GM23338 (cell line): ENCODE measurements around the gene BRD9. TPM values are rescaled to one million over a fixed set of nuclear protein-coding genes. Genes with fewer than 3 reads are reported as not detected.

Experiments
- ATAC-seq: fragments of 200-7000 bp; cut with Tn5 transposase; 3 replicates; pipeline ENCODE4 v1.9.1; 2020
- DNase-seq: peaks from one replicate; pipeline ENCODE4 v3.0.0-alpha.2; 2015; ENCODE audit warnings: low spot score
- H2AFZ ChIP-seq: fragments of 200-600 bp; sonication (generic); 2 replicates; pipeline ENCODE4 v1.8.0; 2016; ENCODE audit warnings: antibody characterized with exemption, mild to moderate bottlenecking, moderate library complexity
- H3F3A ChIP-seq: fragments of 200-600 bp; sonication (generic); replicated peaks from 2 replicates; pipeline ENCODE4 v1.8.0; 2017; ENCODE audit warnings: antibody characterized with exemption, mixed run types, low read depth
- H3K27ac ChIP-seq: fragments of 200-600 bp; sonication (generic); 2 replicates; pipeline ENCODE4 v1.6.1; 2016; ENCODE audit warnings: low read depth
- H3K27me3 ChIP-seq: fragments of 200-600 bp; sonication (generic); 2 replicates; pipeline ENCODE4 v1.8.0; 2016; ENCODE audit warnings: mild to moderate bottlenecking, mixed run types, moderate library complexity; ENCODE audit not compliant: insufficient read depth
- H3K36me3 ChIP-seq: fragments of 200-600 bp; sonication (generic); 2 replicates; pipeline ENCODE4 v1.8.0; 2016; ENCODE audit warnings: mild to moderate bottlenecking; ENCODE audit not compliant: insufficient read depth
- H3K4me1 ChIP-seq: fragments of 200-600 bp; sonication (generic); 2 replicates; pipeline ENCODE4 v1.8.0; 2016; ENCODE audit warnings: mild to moderate bottlenecking, moderate library complexity; ENCODE audit not compliant: insufficient read depth
- H3K4me2 ChIP-seq: fragments of 200-600 bp; sonication (generic); 2 replicates; pipeline ENCODE4 v1.7.1; 2017; ENCODE audit warnings: mixed run types
- H3K4me3 ChIP-seq: fragments of 200-600 bp; sonication (generic); 2 replicates; pipeline ENCODE4 v1.6.1; 2016; ENCODE audit warnings: mixed run types
- H3K79me2 ChIP-seq: fragments of 200-600 bp; sonication (generic); replicated peaks from 2 replicates; pipeline ENCODE4 v1.8.0; 2017; ENCODE audit warnings: mild to moderate bottlenecking; ENCODE audit not compliant: insufficient read depth
- H3K9me2 ChIP-seq: fragments of 200-600 bp; sonication (generic); 2 replicates; pipeline ENCODE4 v1.8.0; 2017; ENCODE audit not compliant: insufficient read depth
- H4K20me1 ChIP-seq: fragments of 200-600 bp; sonication (generic); replicated peaks from 2 replicates; pipeline ENCODE4 v1.8.0; 2017; ENCODE audit warnings: mild to moderate bottlenecking; ENCODE audit not compliant: insufficient read depth
- H3K27ac Mint-ChIP-seq: 2 replicates; pipeline ENCODE4 v1.8.0; 2020; ENCODE audit warnings: inconsistent platforms, mild to moderate bottlenecking, moderate library complexity, mixed read lengths
- H3K27me3 Mint-ChIP-seq: 3 replicates; pipeline ENCODE4 v1.8.0; 2022; ENCODE audit warnings: low read depth, mild to moderate bottlenecking, moderate library complexity, mixed read lengths, inconsistent platforms; ENCODE audit not compliant: insufficient read depth, poor library complexity
- H3K36me3 Mint-ChIP-seq: 3 replicates; pipeline ENCODE4 v1.8.0; 2021; ENCODE audit warnings: low read depth, mild to moderate bottlenecking, inconsistent platforms, moderate library complexity, mixed read lengths
- H3K4me1 Mint-ChIP-seq: 3 replicates; pipeline ENCODE4 v1.8.0; 2020; ENCODE audit warnings: mild to moderate bottlenecking, inconsistent platforms, mixed read lengths
- H3K4me3 Mint-ChIP-seq: 3 replicates; pipeline ENCODE4 v1.8.0; 2021; ENCODE audit warnings: moderate library complexity, mild to moderate bottlenecking, inconsistent platforms, mixed read lengths
- H3K9me3 Mint-ChIP-seq: 3 replicates; pipeline ENCODE4 v1.8.0; 2020; ENCODE audit warnings: moderate library complexity, mild to moderate bottlenecking, inconsistent platforms, mixed read lengths
- CREB1 ChIP-seq: fragments of 250-450 bp; sonication (Bioruptor Pico); IDR thresholded peaks from 2 replicates; pipeline ENCODE4 v1.5.0; 2020; ENCODE audit warnings: low read depth, mild to moderate bottlenecking, moderate library complexity
- EZH2 ChIP-seq: fragments of 200-600 bp; sonication (generic); IDR thresholded peaks from one replicate; pipeline ENCODE4 v1.8.0; 2017; ENCODE audit warnings: antibody characterized with exemption, mild to moderate bottlenecking, low read depth; ENCODE audit not compliant: unreplicated experiment
- EZH2phosphoT487 ChIP-seq: fragments of 200-600 bp; sonication (generic); IDR thresholded peaks from one replicate; pipeline ENCODE4 v1.8.1; 2018; ENCODE audit warnings: antibody characterized with exemption; ENCODE audit not compliant: unreplicated experiment
- JUNB ChIP-seq: IDR thresholded peaks from one replicate; pipeline ENCODE4 v1.6.1; 2016; ENCODE audit warnings: antibody characterized with exemption; ENCODE audit not compliant: unreplicated experiment
- NANOG ChIP-seq: IDR thresholded peaks from 2 replicates; pipeline ENCODE4 v1.6.1; 2016; ENCODE audit warnings: antibody characterized with exemption, borderline replicate concordance
- POLR2AphosphoS5 ChIP-seq: IDR thresholded peaks from 2 replicates; pipeline ENCODE4 v1.6.1; 2016; ENCODE audit warnings: antibody characterized with exemption, low read depth
- STAT1 ChIP-seq: IDR thresholded peaks from one replicate; pipeline ENCODE4 v1.6.1; 2016; ENCODE audit warnings: antibody characterized with exemption; ENCODE audit not compliant: unreplicated experiment
- ZNF114 ChIP-seq: fragments of 250-450 bp; sonication (Bioruptor Pico); IDR thresholded peaks from 2 replicates; pipeline ENCODE4 v1.5.0; 2020; ENCODE audit warnings: mild to moderate bottlenecking, moderate library complexity
- ZNF331 ChIP-seq: fragments of 250-450 bp; sonication (Bioruptor Pico); IDR thresholded peaks from 2 replicates; pipeline ENCODE4 v1.5.0; 2020; ENCODE audit warnings: low read depth, mild to moderate bottlenecking, moderate library complexity
- polyA plus RNA-seq: library from polyadenylated mRNA; unstranded; fragments of >200 nt; fragmentation: Nextera tagmentation; extraction: Ambion mirVana; gene quantifications from 2 replicates; pipeline ENCODE4 v1.2.1, GENCODE V29; 2016
- total RNA-seq: library from RNA; depleted of rRNA; stranded (reverse); fragments of >200 nt; shearing (Covaris generic); gene quantifications from 2 replicates; pipeline ENCODE4 v1.2.3, GENCODE V29; 2014
- TF ChIP-seq, protein P1 (sequence below), 2 experiments: fragments of 200-600 bp in 1 of 2; sonication (generic) in 1 of 2; conservative IDR thresholded peaks; 2 replicates each; pipeline versions ENCODE4 v1.5.1 to v1.6.1; 2016 to 2017; ENCODE audit warnings: antibody characterized with exemption in 2 of 2, low read depth in 2 of 2, mild to moderate bottlenecking in 2 of 2, moderate library complexity in 1 of 2
- TF ChIP-seq, protein P2 (sequence below): IDR thresholded peaks from 2 replicates; pipeline ENCODE4 v1.6.1; 2016; ENCODE audit warnings: antibody characterized with exemption
- TF ChIP-seq, protein P3 (sequence below): IDR thresholded peaks from one replicate; pipeline ENCODE4 v1.6.1; 2018; ENCODE audit warnings: antibody characterized with exemption; ENCODE audit not compliant: unreplicated experiment
- TF ChIP-seq, protein P4 (sequence below): fragments of 250-450 bp; sonication (Bioruptor Pico); IDR thresholded peaks from 2 replicates; pipeline ENCODE4 v1.5.0; 2020; ENCODE audit warnings: mild to moderate bottlenecking, moderate library complexity

BRD9 gene
- total and polyA plus RNA-seq, 2 experiments from 2014 or later: 32.9 to 54.7 TPM

DNA sequence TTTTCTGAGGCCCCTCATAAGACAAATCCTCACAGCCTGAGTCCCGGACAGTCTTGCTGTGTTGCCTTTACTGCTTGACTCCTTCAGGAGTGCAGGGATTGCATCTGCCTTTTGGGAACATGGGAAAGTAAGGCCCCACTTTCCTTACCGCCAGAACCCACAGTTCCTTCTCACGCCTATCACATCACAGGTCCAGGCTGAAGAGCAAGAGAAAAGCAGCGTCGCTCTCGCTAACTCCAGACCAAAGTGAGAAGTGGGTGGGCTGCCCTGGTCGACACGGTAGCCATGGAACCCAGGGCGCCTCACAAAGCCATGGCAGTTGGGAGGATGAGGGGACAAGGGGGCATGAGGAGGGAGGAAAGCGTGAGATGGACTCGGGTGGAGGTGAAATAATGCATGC lies 33.9 kb downstream of the BRD9 start:
- H3K4me3 ChIP-seq: no peak overlapping the region
- H3K79me2 ChIP-seq: no peaks in the 10 kb centered on the region
- no peak overlapping the region for H2AFZ ChIP-seq
- TF ChIP-seq, protein P1, sequence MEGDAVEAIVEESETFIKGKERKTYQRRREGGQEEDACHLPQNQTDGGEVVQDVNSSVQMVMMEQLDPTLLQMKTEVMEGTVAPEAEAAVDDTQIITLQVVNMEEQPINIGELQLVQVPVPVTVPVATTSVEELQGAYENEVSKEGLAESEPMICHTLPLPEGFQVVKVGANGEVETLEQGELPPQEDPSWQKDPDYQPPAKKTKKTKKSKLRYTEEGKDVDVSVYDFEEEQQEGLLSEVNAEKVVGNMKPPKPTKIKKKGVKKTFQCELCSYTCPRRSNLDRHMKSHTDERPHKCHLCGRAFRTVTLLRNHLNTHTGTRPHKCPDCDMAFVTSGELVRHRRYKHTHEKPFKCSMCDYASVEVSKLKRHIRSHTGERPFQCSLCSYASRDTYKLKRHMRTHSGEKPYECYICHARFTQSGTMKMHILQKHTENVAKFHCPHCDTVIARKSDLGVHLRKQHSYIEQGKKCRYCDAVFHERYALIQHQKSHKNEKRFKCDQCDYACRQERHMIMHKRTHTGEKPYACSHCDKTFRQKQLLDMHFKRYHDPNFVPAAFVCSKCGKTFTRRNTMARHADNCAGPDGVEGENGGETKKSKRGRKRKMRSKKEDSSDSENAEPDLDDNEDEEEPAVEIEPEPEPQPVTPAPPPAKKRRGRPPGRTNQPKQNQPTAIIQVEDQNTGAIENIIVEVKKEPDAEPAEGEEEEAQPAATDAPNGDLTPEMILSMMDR (conservative IDR thresholded peaks at IDR 0.05; ENCODE audit: low read depth in 2 of 2): no peak
- no peak for TF ChIP-seq STAT1
- TF ChIP-seq NANOG: no peak
- TF ChIP-seq, protein P2, sequence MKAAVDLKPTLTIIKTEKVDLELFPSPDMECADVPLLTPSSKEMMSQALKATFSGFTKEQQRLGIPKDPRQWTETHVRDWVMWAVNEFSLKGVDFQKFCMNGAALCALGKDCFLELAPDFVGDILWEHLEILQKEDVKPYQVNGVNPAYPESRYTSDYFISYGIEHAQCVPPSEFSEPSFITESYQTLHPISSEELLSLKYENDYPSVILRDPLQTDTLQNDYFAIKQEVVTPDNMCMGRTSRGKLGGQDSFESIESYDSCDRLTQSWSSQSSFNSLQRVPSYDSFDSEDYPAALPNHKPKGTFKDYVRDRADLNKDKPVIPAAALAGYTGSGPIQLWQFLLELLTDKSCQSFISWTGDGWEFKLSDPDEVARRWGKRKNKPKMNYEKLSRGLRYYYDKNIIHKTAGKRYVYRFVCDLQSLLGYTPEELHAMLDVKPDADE: no peak
- TF ChIP-seq, protein P3, sequence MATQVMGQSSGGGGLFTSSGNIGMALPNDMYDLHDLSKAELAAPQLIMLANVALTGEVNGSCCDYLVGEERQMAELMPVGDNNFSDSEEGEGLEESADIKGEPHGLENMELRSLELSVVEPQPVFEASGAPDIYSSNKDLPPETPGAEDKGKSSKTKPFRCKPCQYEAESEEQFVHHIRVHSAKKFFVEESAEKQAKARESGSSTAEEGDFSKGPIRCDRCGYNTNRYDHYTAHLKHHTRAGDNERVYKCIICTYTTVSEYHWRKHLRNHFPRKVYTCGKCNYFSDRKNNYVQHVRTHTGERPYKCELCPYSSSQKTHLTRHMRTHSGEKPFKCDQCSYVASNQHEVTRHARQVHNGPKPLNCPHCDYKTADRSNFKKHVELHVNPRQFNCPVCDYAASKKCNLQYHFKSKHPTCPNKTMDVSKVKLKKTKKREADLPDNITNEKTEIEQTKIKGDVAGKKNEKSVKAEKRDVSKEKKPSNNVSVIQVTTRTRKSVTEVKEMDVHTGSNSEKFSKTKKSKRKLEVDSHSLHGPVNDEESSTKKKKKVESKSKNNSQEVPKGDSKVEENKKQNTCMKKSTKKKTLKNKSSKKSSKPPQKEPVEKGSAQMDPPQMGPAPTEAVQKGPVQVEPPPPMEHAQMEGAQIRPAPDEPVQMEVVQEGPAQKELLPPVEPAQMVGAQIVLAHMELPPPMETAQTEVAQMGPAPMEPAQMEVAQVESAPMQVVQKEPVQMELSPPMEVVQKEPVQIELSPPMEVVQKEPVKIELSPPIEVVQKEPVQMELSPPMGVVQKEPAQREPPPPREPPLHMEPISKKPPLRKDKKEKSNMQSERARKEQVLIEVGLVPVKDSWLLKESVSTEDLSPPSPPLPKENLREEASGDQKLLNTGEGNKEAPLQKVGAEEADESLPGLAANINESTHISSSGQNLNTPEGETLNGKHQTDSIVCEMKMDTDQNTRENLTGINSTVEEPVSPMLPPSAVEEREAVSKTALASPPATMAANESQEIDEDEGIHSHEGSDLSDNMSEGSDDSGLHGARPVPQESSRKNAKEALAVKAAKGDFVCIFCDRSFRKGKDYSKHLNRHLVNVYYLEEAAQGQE: no peak
- TF ChIP-seq POLR2AphosphoS5: no peak
- no peak for TF ChIP-seq ZNF114
- no peak for TF ChIP-seq EZH2
- no peak for TF ChIP-seq EZH2phosphoT487
- no peak for TF ChIP-seq JUNB
- TF ChIP-seq, protein P4, sequence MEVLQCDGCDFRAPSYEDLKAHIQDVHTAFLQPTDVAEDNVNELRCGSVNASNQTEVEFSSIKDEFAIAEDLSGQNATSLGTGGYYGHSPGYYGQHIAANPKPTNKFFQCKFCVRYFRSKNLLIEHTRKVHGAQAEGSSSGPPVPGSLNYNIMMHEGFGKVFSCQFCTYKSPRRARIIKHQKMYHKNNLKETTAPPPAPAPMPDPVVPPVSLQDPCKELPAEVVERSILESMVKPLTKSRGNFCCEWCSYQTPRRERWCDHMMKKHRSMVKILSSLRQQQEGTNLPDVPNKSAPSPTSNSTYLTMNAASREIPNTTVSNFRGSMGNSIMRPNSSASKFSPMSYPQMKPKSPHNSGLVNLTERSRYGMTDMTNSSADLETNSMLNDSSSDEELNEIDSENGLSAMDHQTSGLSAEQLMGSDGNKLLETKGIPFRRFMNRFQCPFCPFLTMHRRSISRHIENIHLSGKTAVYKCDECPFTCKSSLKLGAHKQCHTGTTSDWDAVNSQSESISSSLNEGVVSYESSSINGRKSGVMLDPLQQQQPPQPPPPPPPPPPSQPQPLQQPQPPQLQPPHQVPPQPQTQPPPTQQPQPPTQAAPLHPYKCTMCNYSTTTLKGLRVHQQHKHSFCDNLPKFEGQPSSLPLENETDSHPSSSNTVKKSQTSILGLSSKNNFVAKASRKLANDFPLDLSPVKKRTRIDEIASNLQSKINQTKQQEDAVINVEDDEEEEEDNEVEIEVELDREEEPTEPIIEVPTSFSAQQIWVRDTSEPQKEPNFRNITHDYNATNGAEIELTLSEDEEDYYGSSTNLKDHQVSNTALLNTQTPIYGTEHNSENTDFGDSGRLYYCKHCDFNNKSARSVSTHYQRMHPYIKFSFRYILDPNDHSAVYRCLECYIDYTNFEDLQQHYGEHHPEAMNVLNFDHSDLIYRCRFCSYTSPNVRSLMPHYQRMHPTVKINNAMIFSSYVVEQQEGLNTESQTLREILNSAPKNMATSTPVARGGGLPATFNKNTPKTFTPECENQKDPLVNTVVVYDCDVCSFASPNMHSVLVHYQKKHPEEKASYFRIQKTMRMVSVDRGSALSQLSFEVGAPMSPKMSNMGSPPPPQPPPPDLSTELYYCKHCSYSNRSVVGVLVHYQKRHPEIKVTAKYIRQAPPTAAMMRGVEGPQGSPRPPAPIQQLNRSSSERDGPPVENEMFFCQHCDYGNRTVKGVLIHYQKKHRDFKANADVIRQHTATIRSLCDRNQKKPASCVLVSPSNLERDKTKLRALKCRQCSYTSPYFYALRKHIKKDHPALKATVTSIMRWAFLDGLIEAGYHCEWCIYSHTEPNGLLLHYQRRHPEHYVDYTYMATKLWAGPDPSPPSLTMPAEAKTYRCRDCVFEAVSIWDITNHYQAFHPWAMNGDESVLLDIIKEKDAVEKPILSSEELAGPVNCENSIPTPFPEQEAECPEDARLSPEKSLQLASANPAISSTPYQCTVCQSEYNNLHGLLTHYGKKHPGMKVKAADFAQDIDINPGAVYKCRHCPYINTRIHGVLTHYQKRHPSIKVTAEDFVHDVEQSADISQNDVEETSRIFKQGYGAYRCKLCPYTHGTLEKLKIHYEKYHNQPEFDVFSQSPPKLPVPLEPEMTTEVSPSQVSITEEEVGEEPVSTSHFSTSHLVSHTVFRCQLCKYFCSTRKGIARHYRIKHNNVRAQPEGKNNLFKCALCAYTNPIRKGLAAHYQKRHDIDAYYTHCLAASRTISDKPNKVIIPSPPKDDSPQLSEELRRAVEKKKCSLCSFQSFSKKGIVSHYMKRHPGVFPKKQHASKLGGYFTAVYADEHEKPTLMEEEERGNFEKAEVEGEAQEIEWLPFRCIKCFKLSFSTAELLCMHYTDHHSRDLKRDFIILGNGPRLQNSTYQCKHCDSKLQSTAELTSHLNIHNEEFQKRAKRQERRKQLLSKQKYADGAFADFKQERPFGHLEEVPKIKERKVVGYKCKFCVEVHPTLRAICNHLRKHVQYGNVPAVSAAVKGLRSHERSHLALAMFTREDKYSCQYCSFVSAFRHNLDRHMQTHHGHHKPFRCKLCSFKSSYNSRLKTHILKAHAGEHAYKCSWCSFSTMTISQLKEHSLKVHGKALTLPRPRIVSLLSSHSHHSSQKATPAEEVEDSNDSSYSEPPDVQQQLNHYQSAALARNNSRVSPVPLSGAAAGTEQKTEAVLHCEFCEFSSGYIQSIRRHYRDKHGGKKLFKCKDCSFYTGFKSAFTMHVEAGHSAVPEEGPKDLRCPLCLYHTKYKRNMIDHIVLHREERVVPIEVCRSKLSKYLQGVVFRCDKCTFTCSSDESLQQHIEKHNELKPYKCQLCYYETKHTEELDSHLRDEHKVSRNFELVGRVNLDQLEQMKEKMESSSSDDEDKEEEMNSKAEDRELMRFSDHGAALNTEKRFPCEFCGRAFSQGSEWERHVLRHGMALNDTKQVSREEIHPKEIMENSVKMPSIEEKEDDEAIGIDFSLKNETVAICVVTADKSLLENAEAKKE (CRISPR knock-in tag): no peak
- TF ChIP-seq ZNF331: no peak
- TF ChIP-seq CREB1 (CRISPR knock-in tag): no peak
- Mint-ChIP-seq H3K9me3 (no peaks in the 10 kb centered on the region; the same call in 2 of the 3 replicates), H3K4me1 (no peaks in the 10 kb centered on the region), H3K27me3 (peaks cover 12% of the 10 kb centered on the region), H3K27ac (peak overlapping the region; percentile 29; the same call in 1 of the 2 replicates), H3K36me3 (peaks cover 9% of the 10 kb centered on the region), H3K4me3 (no peak overlapping the region)
- H3K4me1 ChIP-seq: no peaks in the 10 kb centered on the region
- peaks cover 4% of the 10 kb centered on the region; the same call in 1 of the 2 replicates for H3K36me3 ChIP-seq
- ATAC-seq: no peak
- H3K4me2 ChIP-seq: no peak overlapping the region
- H3F3A ChIP-seq: no peaks in the 10 kb centered on the region
- no peaks in the 10 kb centered on the region for H3K27me3 ChIP-seq
- H3K9me2 ChIP-seq: no peaks in the 10 kb centered on the region
- no peak for DNase-seq
- H4K20me1 ChIP-seq: no peaks in the 10 kb centered on the region; the same call in 1 of the 2 replicates
- H3K27ac ChIP-seq: no peak overlapping the region
